ENCODE results near the gene DCUN1D2.

DNA sequence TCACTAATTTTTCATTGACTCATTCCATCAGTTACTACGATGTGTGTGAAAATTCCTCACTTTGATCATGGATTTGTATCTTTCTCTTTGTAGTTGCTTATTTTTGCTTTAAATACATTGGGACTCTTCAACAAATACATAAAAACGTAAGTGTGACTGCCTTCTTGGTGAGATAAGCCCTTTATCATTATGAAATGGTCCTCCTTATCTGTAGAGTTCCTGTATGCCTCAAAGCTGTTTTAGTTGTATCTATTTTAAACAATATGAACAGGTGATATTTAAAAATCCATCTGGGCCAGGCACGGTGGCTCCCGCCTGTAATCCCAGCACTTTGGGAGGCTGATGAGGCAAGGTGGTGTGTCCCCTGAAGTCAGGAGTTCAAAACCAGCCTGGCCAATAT, 11.3 kb downstream of the DCUN1D2 start:
- TF ChIP-seq, protein P1, sequence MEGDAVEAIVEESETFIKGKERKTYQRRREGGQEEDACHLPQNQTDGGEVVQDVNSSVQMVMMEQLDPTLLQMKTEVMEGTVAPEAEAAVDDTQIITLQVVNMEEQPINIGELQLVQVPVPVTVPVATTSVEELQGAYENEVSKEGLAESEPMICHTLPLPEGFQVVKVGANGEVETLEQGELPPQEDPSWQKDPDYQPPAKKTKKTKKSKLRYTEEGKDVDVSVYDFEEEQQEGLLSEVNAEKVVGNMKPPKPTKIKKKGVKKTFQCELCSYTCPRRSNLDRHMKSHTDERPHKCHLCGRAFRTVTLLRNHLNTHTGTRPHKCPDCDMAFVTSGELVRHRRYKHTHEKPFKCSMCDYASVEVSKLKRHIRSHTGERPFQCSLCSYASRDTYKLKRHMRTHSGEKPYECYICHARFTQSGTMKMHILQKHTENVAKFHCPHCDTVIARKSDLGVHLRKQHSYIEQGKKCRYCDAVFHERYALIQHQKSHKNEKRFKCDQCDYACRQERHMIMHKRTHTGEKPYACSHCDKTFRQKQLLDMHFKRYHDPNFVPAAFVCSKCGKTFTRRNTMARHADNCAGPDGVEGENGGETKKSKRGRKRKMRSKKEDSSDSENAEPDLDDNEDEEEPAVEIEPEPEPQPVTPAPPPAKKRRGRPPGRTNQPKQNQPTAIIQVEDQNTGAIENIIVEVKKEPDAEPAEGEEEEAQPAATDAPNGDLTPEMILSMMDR (IDR thresholded peaks at IDR 0.05) = no peak
- TF ChIP-seq POLR2A (IDR thresholded peaks at IDR 0.05) = no peak

Data from Peyer's patch (tissue), 4 donors.